ENCODE data around the gene LLPH. TPM values are rescaled to one million over a fixed set of nuclear protein-coding genes. Genes with fewer than 3 reads are reported as not detected.
A peak's percentile ranks its signal among the peaks of the same experiment; 100 is the strongest.

LLPH gene
- total and polyA plus RNA-seq, 2 of the 13 experiments (the other 11 are each of a cell fraction or from before 2014, with no cell fraction given) = 4.2 to 25.6 TPM

DNA sequence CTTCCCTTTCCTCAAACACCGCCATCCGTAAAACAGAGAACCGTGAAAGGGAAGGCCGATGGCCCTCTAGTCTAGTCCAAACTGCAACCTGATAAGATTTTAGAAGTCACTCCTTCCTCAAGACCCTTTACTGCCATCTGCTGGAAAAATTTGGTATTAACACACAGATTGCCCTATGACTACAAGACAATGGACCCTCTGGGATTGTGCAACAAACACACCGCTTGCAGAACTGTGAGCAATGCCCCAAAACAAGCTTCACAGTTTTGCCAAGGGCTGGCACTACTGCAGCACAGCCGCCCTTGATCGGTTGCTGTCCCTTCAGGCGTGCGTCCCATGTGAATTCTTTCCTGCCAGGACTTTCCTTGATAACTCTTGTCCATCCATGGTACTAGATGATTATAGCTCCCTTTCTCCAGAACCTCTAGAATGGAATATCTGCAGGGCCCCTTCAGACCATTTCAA, 23.1 kb downstream of the LLPH start (continued):
- TF ChIP-seq, protein P1, sequence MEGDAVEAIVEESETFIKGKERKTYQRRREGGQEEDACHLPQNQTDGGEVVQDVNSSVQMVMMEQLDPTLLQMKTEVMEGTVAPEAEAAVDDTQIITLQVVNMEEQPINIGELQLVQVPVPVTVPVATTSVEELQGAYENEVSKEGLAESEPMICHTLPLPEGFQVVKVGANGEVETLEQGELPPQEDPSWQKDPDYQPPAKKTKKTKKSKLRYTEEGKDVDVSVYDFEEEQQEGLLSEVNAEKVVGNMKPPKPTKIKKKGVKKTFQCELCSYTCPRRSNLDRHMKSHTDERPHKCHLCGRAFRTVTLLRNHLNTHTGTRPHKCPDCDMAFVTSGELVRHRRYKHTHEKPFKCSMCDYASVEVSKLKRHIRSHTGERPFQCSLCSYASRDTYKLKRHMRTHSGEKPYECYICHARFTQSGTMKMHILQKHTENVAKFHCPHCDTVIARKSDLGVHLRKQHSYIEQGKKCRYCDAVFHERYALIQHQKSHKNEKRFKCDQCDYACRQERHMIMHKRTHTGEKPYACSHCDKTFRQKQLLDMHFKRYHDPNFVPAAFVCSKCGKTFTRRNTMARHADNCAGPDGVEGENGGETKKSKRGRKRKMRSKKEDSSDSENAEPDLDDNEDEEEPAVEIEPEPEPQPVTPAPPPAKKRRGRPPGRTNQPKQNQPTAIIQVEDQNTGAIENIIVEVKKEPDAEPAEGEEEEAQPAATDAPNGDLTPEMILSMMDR (CRISPR knock-in tag; IDR thresholded peaks at IDR 0.05) = peak; percentile 88
- TF ChIP-seq, protein P2, sequence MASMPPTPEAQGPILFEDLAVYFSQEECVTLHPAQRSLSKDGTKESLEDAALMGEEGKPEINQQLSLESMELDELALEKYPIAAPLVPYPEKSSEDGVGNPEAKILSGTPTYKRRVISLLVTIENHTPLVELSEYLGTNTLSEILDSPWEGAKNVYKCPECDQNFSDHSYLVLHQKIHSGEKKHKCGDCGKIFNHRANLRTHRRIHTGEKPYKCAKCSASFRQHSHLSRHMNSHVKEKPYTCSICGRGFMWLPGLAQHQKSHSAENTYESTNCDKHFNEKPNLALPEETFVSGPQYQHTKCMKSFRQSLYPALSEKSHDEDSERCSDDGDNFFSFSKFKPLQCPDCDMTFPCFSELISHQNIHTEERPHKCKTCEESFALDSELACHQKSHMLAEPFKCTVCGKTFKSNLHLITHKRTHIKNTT (CRISPR knock-in tag; IDR thresholded peaks at IDR 0.05) = no peak
- TF ChIP-seq, protein P3, sequence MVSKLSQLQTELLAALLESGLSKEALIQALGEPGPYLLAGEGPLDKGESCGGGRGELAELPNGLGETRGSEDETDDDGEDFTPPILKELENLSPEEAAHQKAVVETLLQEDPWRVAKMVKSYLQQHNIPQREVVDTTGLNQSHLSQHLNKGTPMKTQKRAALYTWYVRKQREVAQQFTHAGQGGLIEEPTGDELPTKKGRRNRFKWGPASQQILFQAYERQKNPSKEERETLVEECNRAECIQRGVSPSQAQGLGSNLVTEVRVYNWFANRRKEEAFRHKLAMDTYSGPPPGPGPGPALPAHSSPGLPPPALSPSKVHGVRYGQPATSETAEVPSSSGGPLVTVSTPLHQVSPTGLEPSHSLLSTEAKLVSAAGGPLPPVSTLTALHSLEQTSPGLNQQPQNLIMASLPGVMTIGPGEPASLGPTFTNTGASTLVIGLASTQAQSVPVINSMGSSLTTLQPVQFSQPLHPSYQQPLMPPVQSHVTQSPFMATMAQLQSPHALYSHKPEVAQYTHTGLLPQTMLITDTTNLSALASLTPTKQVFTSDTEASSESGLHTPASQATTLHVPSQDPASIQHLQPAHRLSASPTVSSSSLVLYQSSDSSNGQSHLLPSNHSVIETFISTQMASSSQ (IDR thresholded peaks at IDR 0.05; ENCODE audit: low read depth) = no peak
- TF ChIP-seq, protein P3 (CRISPR knock-in tag; IDR thresholded peaks at IDR 0.05; ENCODE audit: borderline replicate concordance) = no peak; the same call in 1 of the 2 replicates
- TF ChIP-seq, protein P4, sequence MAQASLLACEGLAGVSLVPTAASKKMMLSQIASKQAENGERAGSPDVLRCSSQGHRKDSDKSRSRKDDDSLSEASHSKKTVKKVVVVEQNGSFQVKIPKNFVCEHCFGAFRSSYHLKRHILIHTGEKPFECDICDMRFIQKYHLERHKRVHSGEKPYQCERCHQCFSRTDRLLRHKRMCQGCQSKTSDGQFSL (CRISPR knock-in tag; IDR thresholded peaks at IDR 0.05) = no peak
- no peak for TF ChIP-seq MBD4 (IDR thresholded peaks at IDR 0.05; ENCODE audit: borderline replicate concordance, low read length)
- TF ChIP-seq, protein P5, sequence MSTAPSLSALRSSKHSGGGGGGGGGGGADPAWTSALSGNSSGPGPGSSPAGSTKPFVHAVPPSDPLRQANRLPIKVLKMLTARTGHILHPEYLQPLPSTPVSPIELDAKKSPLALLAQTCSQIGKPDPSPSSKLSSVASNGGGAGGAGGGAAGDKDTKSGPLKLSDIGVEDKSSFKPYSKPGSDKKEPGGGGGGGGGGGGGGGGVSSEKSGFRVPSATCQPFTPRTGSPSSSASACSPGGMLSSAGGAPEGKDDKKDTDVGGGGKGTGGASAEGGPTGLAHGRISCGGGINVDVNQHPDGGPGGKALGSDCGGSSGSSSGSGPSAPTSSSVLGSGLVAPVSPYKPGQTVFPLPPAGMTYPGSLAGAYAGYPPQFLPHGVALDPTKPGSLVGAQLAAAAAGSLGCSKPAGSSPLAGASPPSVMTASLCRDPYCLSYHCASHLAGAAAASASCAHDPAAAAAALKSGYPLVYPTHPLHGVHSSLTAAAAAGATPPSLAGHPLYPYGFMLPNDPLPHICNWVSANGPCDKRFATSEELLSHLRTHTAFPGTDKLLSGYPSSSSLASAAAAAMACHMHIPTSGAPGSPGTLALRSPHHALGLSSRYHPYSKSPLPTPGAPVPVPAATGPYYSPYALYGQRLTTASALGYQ (CRISPR knock-in tag; IDR thresholded peaks at IDR 0.05) = no peak
- TF ChIP-seq, protein P6, sequence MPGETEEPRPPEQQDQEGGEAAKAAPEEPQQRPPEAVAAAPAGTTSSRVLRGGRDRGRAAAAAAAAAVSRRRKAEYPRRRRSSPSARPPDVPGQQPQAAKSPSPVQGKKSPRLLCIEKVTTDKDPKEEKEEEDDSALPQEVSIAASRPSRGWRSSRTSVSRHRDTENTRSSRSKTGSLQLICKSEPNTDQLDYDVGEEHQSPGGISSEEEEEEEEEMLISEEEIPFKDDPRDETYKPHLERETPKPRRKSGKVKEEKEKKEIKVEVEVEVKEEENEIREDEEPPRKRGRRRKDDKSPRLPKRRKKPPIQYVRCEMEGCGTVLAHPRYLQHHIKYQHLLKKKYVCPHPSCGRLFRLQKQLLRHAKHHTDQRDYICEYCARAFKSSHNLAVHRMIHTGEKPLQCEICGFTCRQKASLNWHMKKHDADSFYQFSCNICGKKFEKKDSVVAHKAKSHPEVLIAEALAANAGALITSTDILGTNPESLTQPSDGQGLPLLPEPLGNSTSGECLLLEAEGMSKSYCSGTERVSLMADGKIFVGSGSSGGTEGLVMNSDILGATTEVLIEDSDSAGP (CRISPR knock-in tag; IDR thresholded peaks at IDR 0.05; ENCODE audit: borderline replicate concordance) = no peak
- 0 out of 2 replicates have a peak, but pooled peaks have one; percentile 30 for TF ChIP-seq ZNF264 (CRISPR knock-in tag; IDR thresholded peaks at IDR 0.05)
- TF ChIP-seq, protein P7, sequence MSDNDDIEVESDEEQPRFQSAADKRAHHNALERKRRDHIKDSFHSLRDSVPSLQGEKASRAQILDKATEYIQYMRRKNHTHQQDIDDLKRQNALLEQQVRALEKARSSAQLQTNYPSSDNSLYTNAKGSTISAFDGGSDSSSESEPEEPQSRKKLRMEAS (IDR thresholded peaks at IDR 0.05) = 0 out of 2 replicates have a peak, but pooled peaks have one; percentile 15
- TF ChIP-seq, protein P8, sequence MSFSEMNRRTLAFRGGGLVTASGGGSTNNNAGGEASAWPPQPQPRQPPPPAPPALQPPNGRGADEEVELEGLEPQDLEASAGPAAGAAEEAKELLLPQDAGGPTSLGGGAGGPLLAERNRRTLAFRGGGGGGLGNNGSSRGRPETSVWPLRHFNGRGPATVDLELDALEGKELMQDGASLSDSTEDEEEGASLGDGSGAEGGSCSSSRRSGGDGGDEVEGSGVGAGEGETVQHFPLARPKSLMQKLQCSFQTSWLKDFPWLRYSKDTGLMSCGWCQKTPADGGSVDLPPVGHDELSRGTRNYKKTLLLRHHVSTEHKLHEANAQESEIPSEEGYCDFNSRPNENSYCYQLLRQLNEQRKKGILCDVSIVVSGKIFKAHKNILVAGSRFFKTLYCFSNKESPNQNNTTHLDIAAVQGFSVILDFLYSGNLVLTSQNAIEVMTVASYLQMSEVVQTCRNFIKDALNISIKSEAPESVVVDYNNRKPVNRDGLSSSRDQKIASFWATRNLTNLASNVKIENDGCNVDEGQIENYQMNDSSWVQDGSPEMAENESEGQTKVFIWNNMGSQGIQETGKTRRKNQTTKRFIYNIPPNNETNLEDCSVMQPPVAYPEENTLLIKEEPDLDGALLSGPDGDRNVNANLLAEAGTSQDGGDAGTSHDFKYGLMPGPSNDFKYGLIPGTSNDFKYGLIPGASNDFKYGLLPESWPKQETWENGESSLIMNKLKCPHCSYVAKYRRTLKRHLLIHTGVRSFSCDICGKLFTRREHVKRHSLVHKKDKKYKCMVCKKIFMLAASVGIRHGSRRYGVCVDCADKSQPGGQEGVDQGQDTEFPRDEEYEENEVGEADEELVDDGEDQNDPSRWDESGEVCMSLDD (CRISPR knock-in tag; IDR thresholded peaks at IDR 0.05; ENCODE audit: borderline replicate concordance) = no peak
- TF ChIP-seq PCBP1 (IDR thresholded peaks at IDR 0.05; ENCODE audit: borderline replicate concordance, low read depth, low read length) = no peak
- TF ChIP-seq ZNF274 (CRISPR knock-in tag; IDR thresholded peaks at IDR 0.05) = no peak
